Testis (tissue), 3 donors: ENCODE data around the gene AGER. TPM values are rescaled to one million over a fixed set of nuclear protein-coding genes. Genes with fewer than 3 reads are reported as not detected.

ENCODE experiments used
- DNase-seq: peaks from one replicate; pipeline ENCODE4 v3.0.0-alpha.2; 2019
- H3K27ac ChIP-seq, 2 donors: fragments of 200-600 bp; sonication (generic); one replicate each; pipeline ENCODE4 v1.5.1; 2019
- H3K27me3 ChIP-seq: fragments of 200-600 bp; sonication (generic); one replicate; pipeline ENCODE4 v1.5.1; 2019
- H3K36me3 ChIP-seq: fragments of 200-600 bp; sonication (generic); one replicate; pipeline ENCODE4 v1.5.1; 2017; ENCODE audit warnings: low read depth; ENCODE audit errors: missing control alignments
- H3K4me1 ChIP-seq: fragments of 200-600 bp; sonication (generic); one replicate; pipeline ENCODE4 v1.5.1; 2019
- H3K4me3 ChIP-seq, 2 donors: fragments of 200-600 bp; sonication (generic); one replicate each; pipeline ENCODE4 v1.5.1; 2017 to 2019
- H3K9me3 ChIP-seq: fragments of 200-600 bp; sonication (generic); one replicate; pipeline ENCODE4 v1.5.1; 2017
- POLR2A ChIP-seq: fragments of 450-650 bp; IDR thresholded peaks from one replicate; pipeline ENCODE4 v1.6.1; 2017; ENCODE audit warnings: antibody characterized with exemption, mild to moderate bottlenecking, moderate library complexity
- WGBS, 2 donors: methylation state at CpG; one replicate each; pipeline ENCODE4 v1.1.5; 2018; 5-methylcytosine and 5-hydroxymethylcytosine counted together
- intact Hi-C: fragments of 100-400 bp; cut with DNase I; formaldehyde crosslinking; loops from one replicate; pipeline ENCODE4 v1.15.1; 2023; ENCODE audit warnings: low total_unique reads
- polyA plus RNA-seq: library from polyadenylated mRNA; stranded (reverse); fragments of 350-450 nt; fragmentation: Illumina TruSeq; extraction: RNeasy Lipid Tissue Mini Kit (QIAGEN cat#74804); gene quantifications from one replicate; pipeline ENCODE4 v1.2.3, GENCODE V29; 2014; ENCODE audit warnings: low read depth, low replicate concordance; ENCODE audit not compliant: insufficient read depth
- total RNA-seq, 2 donors: library from RNA; depleted of rRNA; stranded (reverse); fragments of >200 nt; gene quantifications; one replicate each; pipeline ENCODE4 v1.2.3, GENCODE V29; 2016
- TF ChIP-seq, protein P1 (sequence below), 3 experiments: fragments of 450-650 bp in 2 of 3; fragments of 200-600 bp in 1 of 3; sonication (generic) in 1 of 3; IDR thresholded peaks; one replicate each; pipeline ENCODE4 v1.5.1; 2016 to 2019; ENCODE audit warnings: antibody characterized with exemption in 3 of 3, mild to moderate bottlenecking in 2 of 3, moderate library complexity in 1 of 3

Gene AGER
- total and polyA plus RNA-seq, 3 donors from 2014 or later = 5.8 to 8.6 (median 7.8) TPM

DNA sequence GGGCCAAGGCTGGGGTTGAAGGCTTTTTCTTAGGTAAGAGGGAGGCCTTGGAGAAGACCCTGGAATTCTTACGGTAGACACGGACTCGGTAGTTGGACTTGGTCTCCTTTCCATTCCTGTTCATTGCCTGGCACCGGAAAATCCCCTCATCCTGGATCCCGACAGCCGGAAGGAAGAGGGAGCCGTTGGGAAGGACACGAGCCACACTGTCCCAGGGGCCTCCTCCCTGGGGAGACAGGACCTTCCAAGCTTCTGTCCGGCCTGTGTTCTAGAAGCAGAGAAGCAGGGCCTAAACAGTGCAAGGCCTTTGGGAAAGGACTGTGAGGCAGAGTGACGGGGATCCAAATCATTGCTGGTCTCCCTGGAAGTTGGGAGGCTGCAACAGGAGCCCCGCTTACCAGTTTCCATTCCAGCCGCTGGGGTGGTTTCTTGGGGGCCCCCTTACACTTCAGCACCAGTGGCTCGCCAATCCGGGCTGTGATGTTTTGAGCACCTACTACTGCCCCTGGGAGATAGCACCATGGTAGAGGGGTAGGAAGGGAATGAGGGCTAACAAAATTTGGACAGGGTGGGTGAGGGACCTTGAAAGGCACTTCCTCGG, 470 bp downstream of the AGER start:
- H3K9me3 ChIP-seq = no peaks in the 10 kb centered on the region
- no peak for DNase-seq
- intact Hi-C loops = no loop called here
- H3K36me3 ChIP-seq = no peaks in the 10 kb centered on the region
- H3K27ac ChIP-seq = peak overlapping the region in 1 of 2 donors; percentile 84
- H3K4me3 ChIP-seq = no peak overlapping the region
- TF ChIP-seq, protein P1, sequence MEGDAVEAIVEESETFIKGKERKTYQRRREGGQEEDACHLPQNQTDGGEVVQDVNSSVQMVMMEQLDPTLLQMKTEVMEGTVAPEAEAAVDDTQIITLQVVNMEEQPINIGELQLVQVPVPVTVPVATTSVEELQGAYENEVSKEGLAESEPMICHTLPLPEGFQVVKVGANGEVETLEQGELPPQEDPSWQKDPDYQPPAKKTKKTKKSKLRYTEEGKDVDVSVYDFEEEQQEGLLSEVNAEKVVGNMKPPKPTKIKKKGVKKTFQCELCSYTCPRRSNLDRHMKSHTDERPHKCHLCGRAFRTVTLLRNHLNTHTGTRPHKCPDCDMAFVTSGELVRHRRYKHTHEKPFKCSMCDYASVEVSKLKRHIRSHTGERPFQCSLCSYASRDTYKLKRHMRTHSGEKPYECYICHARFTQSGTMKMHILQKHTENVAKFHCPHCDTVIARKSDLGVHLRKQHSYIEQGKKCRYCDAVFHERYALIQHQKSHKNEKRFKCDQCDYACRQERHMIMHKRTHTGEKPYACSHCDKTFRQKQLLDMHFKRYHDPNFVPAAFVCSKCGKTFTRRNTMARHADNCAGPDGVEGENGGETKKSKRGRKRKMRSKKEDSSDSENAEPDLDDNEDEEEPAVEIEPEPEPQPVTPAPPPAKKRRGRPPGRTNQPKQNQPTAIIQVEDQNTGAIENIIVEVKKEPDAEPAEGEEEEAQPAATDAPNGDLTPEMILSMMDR (IDR thresholded peaks at IDR 0.05) = no peak
- no peak for TF ChIP-seq POLR2A
- WGBS, 2 donors = 80 to 84% methylated on average over 12 to 15 of the region's 15 CpGs
- no peaks in the 10 kb centered on the region for H3K27me3 ChIP-seq
- peaks cover 26% of the 10 kb centered on the region for H3K4me1 ChIP-seq

DNA sequence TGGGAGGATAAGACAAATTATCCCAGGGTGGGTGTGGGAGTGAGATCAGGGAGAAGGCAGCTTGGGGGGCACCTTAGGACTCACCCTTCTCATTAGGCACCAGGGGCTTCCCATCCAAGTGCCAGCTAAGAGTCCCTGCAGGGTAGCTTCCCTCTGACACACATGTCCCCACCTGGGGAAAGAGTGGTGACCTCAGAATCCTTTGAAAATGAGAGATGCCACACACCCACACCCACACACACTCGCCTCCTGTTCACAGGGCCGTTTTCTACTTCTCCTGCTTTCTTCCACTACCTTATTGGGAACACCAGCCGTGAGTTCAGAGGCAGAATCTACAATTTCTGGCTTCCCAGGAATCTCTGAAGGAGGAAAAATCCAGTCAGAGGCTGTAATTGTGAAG, 1.0 kb downstream of the AGER start:
- no peaks in the 10 kb centered on the region for H3K27me3 ChIP-seq
- no peak for TF ChIP-seq POLR2A
- TF ChIP-seq, protein P1 (IDR thresholded peaks at IDR 0.05) = no peak
- no peaks in the 10 kb centered on the region for H3K36me3 ChIP-seq
- no peak for DNase-seq
- intact Hi-C loops = no loop called here
- WGBS, 2 donors = 81 to 88% methylated on average over 3 of the region's 3 CpGs
- no peak overlapping the region for H3K27ac ChIP-seq
- H3K4me3 ChIP-seq = no peak overlapping the region
- no peaks in the 10 kb centered on the region for H3K9me3 ChIP-seq
- peaks cover 22% of the 10 kb centered on the region for H3K4me1 ChIP-seq

DNA sequence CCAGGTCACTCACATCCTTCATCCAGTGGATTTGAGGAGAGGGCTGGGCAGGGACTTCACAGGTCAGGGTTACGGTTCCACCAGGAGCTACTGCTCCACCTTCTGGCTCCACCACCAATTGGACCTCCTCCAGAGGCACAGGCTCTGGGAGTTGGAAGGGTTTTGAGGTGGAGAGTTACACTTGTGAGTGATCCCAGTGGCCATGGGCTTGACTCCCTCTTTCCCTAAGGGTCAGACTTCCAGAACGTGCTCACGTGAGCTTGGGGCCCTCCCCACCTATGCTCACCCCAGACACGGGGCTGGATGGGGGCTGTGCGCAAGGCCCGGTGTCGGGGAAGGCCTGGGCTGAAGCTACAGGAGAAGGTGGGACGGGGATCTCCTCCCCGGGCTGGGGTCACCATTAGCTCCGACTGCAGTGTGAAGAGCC, 1.5 kb downstream of the AGER start:
- Histone ChIP-seq H3K4me1 (peaks cover 22% of the 10 kb centered on the region), H3K36me3 (no peaks in the 10 kb centered on the region), H3K27me3 (no peaks in the 10 kb centered on the region), H3K4me3 (no peak overlapping the region), H3K27ac (no peak overlapping the region), H3K9me3 (no peaks in the 10 kb centered on the region)
- TF ChIP-seq POLR2A = no peak
- TF ChIP-seq, protein P1 (IDR thresholded peaks at IDR 0.05) = no peak
- intact Hi-C loops = no loop called here
- 79 to 86% methylated on average over 1 to 10 of the region's 10 CpGs for WGBS, 2 donors
- no peak for DNase-seq

DNA sequence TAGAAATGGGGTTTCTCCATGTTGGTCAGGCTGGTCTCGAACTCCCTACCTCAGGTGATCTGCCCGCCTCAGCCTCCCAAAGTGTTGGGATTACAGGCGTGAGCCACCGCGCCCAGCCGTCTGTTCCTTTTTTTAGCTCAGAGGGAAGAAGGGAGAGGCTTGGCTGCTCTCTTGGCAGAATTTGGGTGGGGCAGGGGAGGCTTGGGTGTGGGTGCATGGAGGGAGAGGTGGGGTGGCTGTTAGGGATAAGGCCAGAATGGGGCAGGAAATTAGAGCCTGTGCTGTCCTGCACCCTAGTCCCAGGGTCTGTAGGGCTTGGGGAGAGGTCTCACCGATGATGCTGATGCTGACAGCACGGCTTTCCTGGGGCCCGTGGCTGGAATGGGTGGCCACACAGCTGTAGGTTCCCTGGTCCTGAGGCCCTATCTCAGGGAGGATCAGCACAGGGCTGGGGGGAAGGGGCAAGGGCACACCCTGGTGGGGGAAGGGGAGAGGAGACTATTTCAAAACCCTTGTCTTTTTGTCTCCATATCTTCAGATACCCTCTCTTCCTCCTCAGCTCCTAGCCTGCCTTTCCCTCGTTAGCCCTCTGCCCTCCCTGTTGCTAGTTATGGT, 2.0 kb downstream of the AGER start:
- 83 to 95% methylated on average over 10 of the region's 10 CpGs for WGBS, 2 donors
- no peaks in the 10 kb centered on the region for H3K9me3 ChIP-seq
- TF ChIP-seq, protein P1 (IDR thresholded peaks at IDR 0.05) = no peak
- TF ChIP-seq POLR2A = no peak
- no peak overlapping the region for H3K4me3 ChIP-seq
- DNase-seq = no peak
- H3K27ac ChIP-seq = no peak overlapping the region
- H3K36me3 ChIP-seq = no peaks in the 10 kb centered on the region
- H3K4me1 ChIP-seq = peaks cover 26% of the 10 kb centered on the region
- no peaks in the 10 kb centered on the region for H3K27me3 ChIP-seq
- intact Hi-C loops = no loop called here
